SK-N-SH (cell line): Measurements from ENCODE around the gene PPY. TPM values are rescaled to one million over a fixed set of nuclear protein-coding genes. Genes with fewer than 3 reads are reported as not detected.

ENCODE experiments used
- CTCF ChIA-PET: fragments of 300-600, 350-600 bp; formaldehyde crosslinking; extraction: SDS; loops from one replicate; lab custom pipeline; 2021; lab: Yijun Ruan, JAX
- POLR2A ChIA-PET: fragments of 350-600 bp; sonication (Branson Sonifier 250); formaldehyde crosslinking; extraction: SDS; loops from one replicate; lab custom pipeline; 2020; ENCODE audit warnings: antibody characterized with exemption, inconsistent platforms; lab: Yijun Ruan, JAX
- DNase-seq: peaks from one replicate; pipeline ENCODE4 v3.0.0; 2012
- H2AFZ ChIP-seq: fragments of 200-600 bp; sonication (generic); 2 replicates; pipeline ENCODE4 v1.8.1; 2016; ENCODE audit warnings: antibody characterized with exemption, mild to moderate bottlenecking, low read depth
- H3F3A ChIP-seq: fragments of 200-600 bp; sonication (generic); replicated peaks from 2 replicates; pipeline ENCODE3; 2016; ENCODE audit warnings: antibody characterized with exemption, mild to moderate bottlenecking; ENCODE audit not compliant: insufficient read depth
- H3K27ac ChIP-seq, 2 experiments: fragments of 200-500 bp in 1 of 2; fragments of 200-600 bp in 1 of 2; sonication (Bioruptor generic) in 1 of 2; sonication (generic), shearing (Covaris generic) in 1 of 2; 2 replicates each; pipeline versions ENCODE4 v1.5.1 to v1.6.1; 2014 to 2016; ENCODE audit warnings: low read depth in 2 of 2, inconsistent platforms in 1 of 2, low read length in 1 of 2, mild to moderate bottlenecking in 1 of 2, mixed read lengths in 1 of 2
- H3K27me3 ChIP-seq: fragments of 200-600 bp; sonication (generic), shearing (Covaris generic); 2 replicates; pipeline ENCODE4 v1.6.1; 2016; ENCODE audit warnings: mixed run types; ENCODE audit not compliant: insufficient read depth
- H3K36me3 ChIP-seq, 2 experiments: fragments of 200-500 bp in 1 of 2; fragments of 200-600 bp in 1 of 2; sonication (Bioruptor generic) in 1 of 2; sonication (generic) in 1 of 2; replicated peaks in 1 of 2; 2 replicates each; pipeline versions ENCODE3 to v1.5.1; 2014 to 2016; ENCODE audit warnings: low read length in 1 of 2, mild to moderate bottlenecking in 1 of 2; ENCODE audit not compliant: insufficient read depth in 2 of 2, control insufficient read depth in 1 of 2
- H3K4me1 ChIP-seq, 2 experiments: fragments of 200-500 bp in 1 of 2; fragments of 200-600 bp in 1 of 2; sonication (Bioruptor generic) in 1 of 2; sonication (generic), shearing (Covaris generic) in 1 of 2; 2 replicates each; pipeline versions ENCODE4 v1.5.1 to v1.6.1; 2014 to 2016; ENCODE audit warnings: low read depth in 1 of 2, low read length in 1 of 2, mixed run types in 1 of 2; ENCODE audit not compliant: insufficient read depth in 2 of 2, control insufficient read depth in 1 of 2
- H3K4me2 ChIP-seq: fragments of 200-600 bp; sonication (generic), shearing (Covaris generic); 2 replicates; pipeline ENCODE4 v1.6.1; 2017; ENCODE audit warnings: mixed run types
- H3K4me3 ChIP-seq, 2 experiments: fragments of 200-500 bp in 1 of 2; fragments of 200-600 bp in 1 of 2; sonication (Bioruptor generic) in 1 of 2; sonication (generic), shearing (Covaris generic) in 1 of 2; 2 replicates each; pipeline versions ENCODE4 v1.5.1 to v1.8.1; 2014 to 2016; ENCODE audit warnings: low read depth in 2 of 2, inconsistent platforms in 1 of 2, low read length in 1 of 2, mild to moderate bottlenecking in 1 of 2, mixed read lengths in 1 of 2, moderate library complexity in 1 of 2
- H3K79me2 ChIP-seq: fragments of 200-600 bp; sonication (generic); 2 replicates; pipeline ENCODE4 v1.8.1; 2017; ENCODE audit warnings: mild to moderate bottlenecking; ENCODE audit not compliant: insufficient read depth
- H3K9ac ChIP-seq: fragments of 200-600 bp; sonication (generic); 2 replicates; pipeline ENCODE4 v1.6.1; 2017; ENCODE audit warnings: mixed run types
- H3K9me2 ChIP-seq: fragments of 200-600 bp; sonication (generic); 2 replicates; pipeline ENCODE4 v1.6.1; 2017; ENCODE audit warnings: mixed run types
- H3K9me3 ChIP-seq: fragments of 200-600 bp; sonication (generic); 2 replicates; pipeline ENCODE4 v1.6.1; 2017; ENCODE audit warnings: mixed run types, mild to moderate bottlenecking, moderate library complexity
- H4K20me1 ChIP-seq: fragments of 200-600 bp; sonication (generic); 2 replicates; pipeline ENCODE4 v1.6.1; 2017; ENCODE audit warnings: mild to moderate bottlenecking, mixed run types; ENCODE audit not compliant: insufficient read depth
- RXRA ChIP-seq: IDR thresholded peaks from 2 replicates; pipeline ENCODE4 v1.4.0; 2012; ENCODE audit warnings: low read depth, mild to moderate bottlenecking, borderline replicate concordance
- WGBS: methylation state at CpG from one replicate; pipeline ENCODE4 v1.1.6; 2017; ENCODE audit warnings: low lambda C conversion rate; 5-methylcytosine and 5-hydroxymethylcytosine counted together
- polyA plus RNA-seq, 3 experiments: library from polyadenylated mRNA; depleted of rRNA; stranded (reverse); fragments of >200 nt; gene quantifications; 2 replicates each; pipeline ENCODE4 v1.2.3, GENCODE V29; 2012

PPY gene
- polyA plus RNA-seq, 1 of the 3 experiments (the other 2 are of a cell fraction) = not detected

GRCh38 chr17:43891851-43892646 lies 50.2 kb downstream of the PPY start:
- POLR2A ChIA-PET = no interaction called here
- H3K27me3 ChIP-seq = no peaks in the 10 kb centered on the region
- H4K20me1 ChIP-seq = no peaks in the 10 kb centered on the region
- no peaks in the 10 kb centered on the region for H3K36me3 ChIP-seq
- TF ChIP-seq RXRA = no peak
- peaks cover 0 to 9% of the 10 kb centered on the region in 2 experiments; a peak in 1 of 4 replicates for H3K4me1 ChIP-seq
- no peaks in the 10 kb centered on the region for H3K9me2 ChIP-seq
- H3K9ac ChIP-seq = no peak overlapping the region
- WGBS = 88% methylated on average over 5 of the region's 5 CpGs
- no peak overlapping the region for H3K27ac ChIP-seq
- no peak for DNase-seq
- no peak overlapping the region for H2AFZ ChIP-seq
- no peaks in the 10 kb centered on the region for H3K79me2 ChIP-seq
- CTCF ChIA-PET = interaction anchor here (1.0 to 23.5 kb wide), 5 partner anchors 10 to 52 kb away, joined by 3 to 344 read pairs (median 6); no protein-coding TSS in a partner anchor
- no peak overlapping the region for H3K4me3 ChIP-seq
- no peaks in the 10 kb centered on the region for H3F3A ChIP-seq
- no peak overlapping the region for H3K4me2 ChIP-seq
- H3K9me3 ChIP-seq = no peaks in the 10 kb centered on the region

Other genes starting within 250 kb of the PPY start
- gene SOST, start 183.7 kb downstream of the PPY start, polyA plus RNA-seq (2012; rRNA removed) = not detected in 2 replicates
- gene DUSP3, start 163.5 kb downstream of the PPY start, polyA plus RNA-seq (2012; rRNA removed) = 31.5 and 39.7 TPM in 2 replicates
- 0.02 TPM in 2 replicates for gene CFAP97D1, start 162.0 kb downstream of the PPY start, polyA plus RNA-seq (2012; rRNA removed)
- 12.5 and 14.1 TPM in 2 replicates for gene MPP3, start 109.3 kb downstream of the PPY start, polyA plus RNA-seq (2012; rRNA removed)
- not detected in 2 replicates for gene CD300LG, start 95.3 kb downstream of the PPY start, polyA plus RNA-seq (2012; rRNA removed)
- gene MPP2, start 34.9 kb downstream of the PPY start, polyA plus RNA-seq (2012; rRNA removed) = 8.1 and 8.3 TPM in 2 replicates
- gene PYY, start 11.5 kb upstream of the PPY start, polyA plus RNA-seq (2012; rRNA removed) = 0.10 and 0.21 TPM in 2 replicates
- 1.6 and 1.7 TPM in 2 replicates for gene NAGS, start 62.1 kb upstream of the PPY start, polyA plus RNA-seq (2012; rRNA removed)
- gene TMEM101, start 72.5 kb upstream of the PPY start, polyA plus RNA-seq (2012; rRNA removed) = 62.9 and 63.6 TPM in 2 replicates
- gene LSM12, start 124.2 kb upstream of the PPY start, polyA plus RNA-seq (2012; rRNA removed) = 26.6 and 31.3 TPM in 2 replicates
- gene G6PC3, start 128.3 kb upstream of the PPY start, polyA plus RNA-seq (2012; rRNA removed) = 158 and 166 TPM in 2 replicates
- 19.0 and 21.0 TPM in 2 replicates for gene HDAC5, start 181.2 kb upstream of the PPY start, polyA plus RNA-seq (2012; rRNA removed)
- gene HROB, start 199.5 kb upstream of the PPY start, polyA plus RNA-seq (2012; rRNA removed) = 3.2 and 4.0 TPM in 2 replicates
- gene ASB16, start 228.2 kb upstream of the PPY start, polyA plus RNA-seq (2012; rRNA removed) = not detected in 2 replicates
- 49.5 and 62.2 TPM in 2 replicates for gene TMUB2, start 244.5 kb upstream of the PPY start, polyA plus RNA-seq (2012; rRNA removed)